ENCODE measurements around the gene PGRMC2.
"Not testable (repeated sequence)": the region's sequence is repeated elsewhere in the genome, so short reads cannot be mapped to it uniquely, and the experiment has no call there.

The PGRMC2 gene

GRCh38 chr4:128265550-128265949 is 22.1 kb downstream of the PGRMC2 start:
- DNase-seq, result not testable (repeated sequence)

DNA sequence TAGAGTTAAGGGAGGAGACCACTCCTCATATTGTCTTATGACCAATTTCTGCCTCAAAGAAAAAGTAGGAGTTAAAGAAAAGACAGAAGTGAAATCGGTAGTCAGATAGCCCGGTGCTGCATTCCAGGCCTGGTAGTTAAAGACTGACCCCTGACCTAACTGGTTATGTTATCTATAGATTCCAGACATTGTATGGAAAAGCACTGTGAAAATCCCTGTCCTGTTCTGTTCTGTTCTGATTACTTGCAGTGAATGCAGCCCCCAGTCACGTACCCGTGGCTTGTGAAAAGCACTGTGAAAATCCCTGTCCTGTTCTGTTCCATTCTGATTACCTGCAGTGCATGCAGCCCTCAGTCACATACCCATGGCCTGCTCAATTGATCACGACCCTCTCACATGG is 27.7 kb downstream of the PGRMC2 start:
- DNase-seq, result not testable (repeated sequence)

GRCh38 chr4:128258166-128258565 is 29.4 kb downstream of the PGRMC2 start:
- not testable (repeated sequence) for DNase-seq

DNA sequence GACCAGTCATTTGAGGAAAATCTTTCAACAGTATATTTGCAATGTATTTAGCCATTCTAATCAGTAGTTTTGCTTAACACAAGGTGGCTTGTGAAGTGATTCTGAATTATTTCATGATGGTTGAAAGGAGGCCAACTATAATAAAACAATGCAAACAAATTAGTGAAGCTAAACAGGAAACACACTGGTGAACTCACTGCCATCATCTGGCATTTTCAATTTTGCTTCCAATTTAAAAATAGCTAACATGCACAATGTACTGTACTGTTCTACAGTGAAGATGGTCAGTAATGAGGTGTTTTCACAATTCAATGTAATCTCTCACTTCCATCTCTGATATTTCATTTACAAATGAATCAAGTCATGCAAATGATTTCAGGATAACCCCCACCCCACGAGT is 31.1 kb downstream of the PGRMC2 start:
- no peak for DNase-seq

- DNase-seq, result no peak
These were observed 31.7 kb downstream of the PGRMC2 start for GRCh38 chr4:128255906-128256305.

DNA sequence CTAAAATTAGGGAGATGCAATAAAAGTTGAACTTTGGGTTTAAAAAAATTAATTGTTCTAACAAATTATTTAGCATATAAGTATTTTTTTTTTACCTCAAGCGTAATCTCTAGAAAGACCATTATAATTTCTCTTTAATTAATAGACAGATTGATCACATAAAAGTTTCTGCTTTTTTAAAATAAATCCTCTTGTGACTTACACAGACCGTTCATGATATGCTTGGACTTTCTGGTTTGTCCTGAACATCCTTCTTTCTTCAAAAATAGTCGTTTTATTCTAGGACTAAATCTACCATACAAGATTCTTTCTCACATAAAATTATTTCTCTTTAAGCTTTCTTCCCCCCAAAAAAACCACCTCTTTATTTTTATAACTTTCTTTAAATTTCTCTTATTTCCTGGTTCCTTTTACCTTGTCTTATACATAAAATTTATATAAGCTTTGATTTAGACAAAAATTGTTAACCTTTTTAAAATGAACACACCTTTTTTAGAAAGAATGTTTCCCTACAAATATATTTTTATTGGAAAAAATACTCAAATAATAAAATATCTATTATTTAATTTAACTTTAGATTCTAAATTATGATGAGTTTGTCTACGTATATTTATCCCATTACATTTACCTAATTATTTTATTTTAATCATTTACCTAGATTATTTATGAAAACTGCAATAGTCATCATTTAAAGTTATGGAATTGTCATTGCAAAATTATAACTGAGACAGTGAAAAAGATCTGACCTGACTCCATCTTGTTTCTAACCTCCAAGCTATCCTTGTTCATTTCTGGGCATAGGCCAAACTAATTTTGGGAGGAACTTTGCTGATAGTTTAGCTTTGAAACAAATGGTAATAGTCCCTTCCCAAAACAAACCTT is 37.6 kb downstream of the PGRMC2 start:
- no peak for DNase-seq

- DNase-seq, result no peak
These were observed 39.7 kb downstream of the PGRMC2 start for GRCh38 chr4:128247906-128248305.

GRCh38 chr4:128245391-128245790 is 42.2 kb downstream of the PGRMC2 start:
- DNase-seq, result not testable (repeated sequence)

DNA sequence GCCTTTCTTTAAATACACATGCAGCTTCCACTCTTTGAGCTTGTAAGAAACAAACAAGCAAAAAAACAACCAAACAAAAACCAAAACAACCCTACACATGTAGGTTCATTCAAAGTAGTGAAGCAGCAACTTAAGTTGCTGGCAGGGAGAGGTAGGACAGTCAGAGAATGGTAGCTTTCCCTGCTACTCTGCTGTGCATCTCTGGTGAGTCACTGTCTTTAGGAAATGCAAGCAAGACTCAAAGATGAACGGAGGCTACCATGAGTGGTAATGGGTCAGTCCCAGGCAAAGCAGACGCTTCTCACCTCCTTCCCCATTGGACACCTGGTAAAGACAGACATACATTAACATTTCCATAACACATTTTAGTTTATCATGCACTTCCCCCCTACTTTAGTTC is 43.2 kb downstream of the PGRMC2 start:
- DNase-seq, result no peak

DNA sequence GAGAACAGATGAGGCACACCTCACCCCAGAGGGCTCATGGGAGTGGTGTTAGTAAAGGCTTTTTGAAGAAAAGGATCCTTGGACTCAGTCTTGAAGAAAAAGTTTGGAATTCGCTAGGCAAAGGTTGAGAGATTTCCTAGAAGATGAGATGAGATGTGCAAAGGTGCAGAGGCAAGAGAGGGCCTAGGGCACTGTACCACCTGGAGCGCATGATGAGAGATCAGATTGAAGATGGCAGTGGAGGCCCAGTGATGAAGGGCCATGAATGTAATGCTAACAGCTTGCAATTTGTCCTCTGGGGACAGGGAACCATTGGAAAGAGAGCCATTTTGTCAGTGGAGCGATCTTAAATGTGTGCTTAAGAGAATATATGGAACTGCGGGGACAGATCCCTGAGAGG is 45.0 kb downstream of the PGRMC2 start:
- no peak for DNase-seq

GRCh38 chr4:128241981-128242380 is 45.6 kb downstream of the PGRMC2 start:
- DNase-seq, result no peak

- DNase-seq, result no peak
These were observed 46.1 kb downstream of the PGRMC2 start for GRCh38 chr4:128241425-128241913.

- DNase-seq, result no peak
These were observed 46.6 kb downstream of the PGRMC2 start for GRCh38 chr4:128241019-128241418.

- no peak for DNase-seq
These were observed 52.8 kb downstream of the PGRMC2 start for GRCh38 chr4:128234836-128235235.

DNA sequence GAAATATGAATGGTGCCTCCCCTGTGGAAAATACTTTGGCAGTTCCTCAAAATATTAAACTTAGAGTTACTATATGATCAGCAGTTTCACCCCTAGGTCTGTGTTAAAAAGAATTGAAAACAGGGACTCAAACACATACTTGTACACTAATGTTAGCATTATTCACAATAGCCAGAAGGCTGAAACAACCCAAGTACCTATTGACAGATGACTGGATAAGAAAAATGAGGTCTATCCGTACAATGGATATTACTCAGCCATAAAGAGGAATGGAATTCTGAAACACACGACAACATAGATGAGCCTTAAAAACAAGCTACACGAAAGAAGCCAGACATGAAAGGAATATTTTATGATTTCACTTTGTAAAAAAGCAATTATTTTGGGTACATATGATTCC is 54.9 kb downstream of the PGRMC2 start:
- DNase-seq, result no peak

DNA sequence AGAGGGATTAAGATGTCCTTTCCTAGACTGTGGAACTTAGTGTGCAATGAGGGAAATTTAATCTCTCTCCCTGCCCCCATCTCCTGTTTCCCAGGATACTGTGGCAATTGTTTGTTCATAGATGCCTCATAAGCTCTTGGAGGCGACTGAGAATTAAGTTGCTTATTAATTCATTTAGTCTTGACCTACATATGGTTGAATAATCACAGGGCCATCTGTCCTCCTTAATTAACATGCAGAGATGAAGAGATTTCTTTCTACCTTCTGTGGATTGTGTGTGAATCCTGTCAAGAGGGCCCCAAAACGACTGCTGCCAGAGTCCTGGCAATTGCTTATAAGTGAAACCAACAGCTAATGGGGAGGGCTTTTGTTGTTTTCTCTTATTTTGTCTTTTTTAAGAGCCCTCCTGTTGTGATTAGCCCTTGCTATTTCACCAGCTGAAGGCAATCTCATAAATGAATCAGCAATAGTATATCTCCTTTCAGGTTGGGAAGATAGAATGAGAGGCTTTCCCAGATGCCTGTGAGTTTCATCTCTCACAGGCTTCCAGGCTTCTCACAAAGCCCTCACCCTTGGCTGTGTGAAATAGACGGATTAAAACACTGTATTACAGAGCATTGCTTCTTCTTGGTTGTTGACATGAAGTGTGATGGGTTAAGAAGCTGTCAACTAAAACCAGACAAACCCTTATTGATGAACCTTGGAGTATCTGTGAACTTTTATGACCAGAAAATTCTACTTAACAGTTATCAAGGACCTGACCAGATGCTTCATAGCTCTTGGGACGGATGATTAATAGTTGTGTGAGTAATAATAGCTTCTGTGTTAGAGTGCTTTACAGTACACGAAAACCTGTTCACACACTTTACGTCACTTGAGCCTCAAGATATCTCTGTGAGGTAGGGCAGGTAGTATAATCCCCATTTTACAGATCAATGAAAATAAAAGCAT is 58.5 kb downstream of the PGRMC2 start:
- DNase-seq, result no peak

GRCh38 chr4:128227991-128228571 is 59.5 kb downstream of the PGRMC2 start:
- DNase-seq, result no peak

- DNase-seq, result no peak
These were observed 62.5 kb downstream of the PGRMC2 start for GRCh38 chr4:128225148-128225547.

GRCh38 chr4:128221586-128221985 is 66.0 kb downstream of the PGRMC2 start:
- DNase-seq, result no peak

DNA sequence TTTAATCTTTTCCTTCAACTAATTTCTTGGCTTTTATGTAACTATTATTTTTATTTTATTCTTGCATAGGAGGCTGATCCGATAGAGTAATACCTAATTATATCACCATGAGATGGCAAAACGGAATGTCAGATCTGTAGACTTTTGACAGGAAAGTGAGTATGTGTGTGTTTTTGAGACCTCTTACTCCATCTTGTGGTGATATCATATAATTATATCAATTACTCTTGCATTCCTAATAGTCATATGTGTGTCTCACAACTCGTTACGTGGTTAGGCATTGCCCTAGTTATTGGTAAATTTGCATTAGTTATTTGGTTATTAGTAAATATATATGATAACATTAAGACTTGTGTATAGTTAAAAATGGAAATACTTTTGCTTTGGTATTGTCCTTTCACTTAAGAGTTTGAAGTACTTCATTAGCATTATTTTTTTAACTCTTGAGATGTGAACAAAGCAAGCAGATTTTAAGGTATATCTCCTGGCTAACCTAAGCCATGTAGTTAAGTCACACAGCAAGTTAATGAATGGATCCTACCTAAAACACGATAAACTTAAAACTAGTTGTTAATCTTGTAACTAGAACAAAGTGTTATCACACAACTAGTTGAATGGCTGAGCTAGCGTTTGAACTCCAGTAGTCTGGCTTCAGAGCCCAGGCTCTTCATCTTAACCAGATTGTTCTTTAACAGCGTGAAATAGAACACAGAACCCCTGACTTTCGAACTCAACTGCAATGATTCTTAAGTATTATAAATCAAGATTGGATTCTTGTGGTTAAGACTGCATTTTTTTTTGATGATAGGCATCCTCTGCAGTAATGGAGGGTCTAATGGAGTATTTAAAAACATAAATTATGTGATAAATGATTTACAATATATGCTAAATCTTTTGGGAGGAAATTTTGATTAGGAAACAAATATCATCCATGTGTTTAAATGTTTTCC is 67.1 kb downstream of the PGRMC2 start:
- DNase-seq, result peak; percentile 40

Data from GF-D8 (cell line).